Ishikawa (cell line): ENCODE results near the gene CLCA2.

Experiments
- EGR1 ChIP-seq: IDR thresholded peaks from 2 replicates; pipeline ENCODE4 v1.6.1; 2012
- EP300 ChIP-seq: IDR thresholded peaks from 2 replicates; pipeline ENCODE4 v1.6.1; 2012; ENCODE audit warnings: borderline replicate concordance
- FOXM1 ChIP-seq: IDR thresholded peaks from 2 replicates; pipeline ENCODE4 v1.6.1; 2012; ENCODE audit warnings: low read depth, borderline replicate concordance
- RAD21 ChIP-seq: IDR thresholded peaks from 2 replicates; pipeline ENCODE4 v1.6.1; 2012; ENCODE audit warnings: low read depth
- REST ChIP-seq: IDR thresholded peaks from 2 replicates; pipeline ENCODE4 v1.6.1; 2012; ENCODE audit warnings: low read depth, mild to moderate bottlenecking
- TCF12 ChIP-seq: IDR thresholded peaks from 2 replicates; pipeline ENCODE4 v1.6.1; 2012; ENCODE audit warnings: low read depth
- TEAD4 ChIP-seq: IDR thresholded peaks from 2 replicates; pipeline ENCODE4 v1.6.1; 2012
- YY1 ChIP-seq: IDR thresholded peaks from 2 replicates; pipeline ENCODE4 v1.6.1; 2012; ENCODE audit warnings: low read depth
- ZBTB7A ChIP-seq: IDR thresholded peaks from 2 replicates; pipeline ENCODE4 v1.6.1; 2012; ENCODE audit warnings: low read depth

- TF ChIP-seq ZBTB7A (no peak), RAD21 (no peak), REST (no peak), YY1 (no peak), FOXM1 (no peak), EP300 (no peak), TCF12 (no peak), TEAD4 (no peak), EGR1 (no peak)
These were observed 25.1 kb downstream of the CLCA2 start for GRCh38 chr1:86449103-86449502.
